NAMALWA (cell line): ENCODE measurements around the gene CGN.

ENCODE experiments used
- DNase-seq: peaks from one replicate; pipeline ENCODE4 v3.0.0-alpha.2; 2015; ENCODE audit warnings: low spot score

CGN gene

DNA sequence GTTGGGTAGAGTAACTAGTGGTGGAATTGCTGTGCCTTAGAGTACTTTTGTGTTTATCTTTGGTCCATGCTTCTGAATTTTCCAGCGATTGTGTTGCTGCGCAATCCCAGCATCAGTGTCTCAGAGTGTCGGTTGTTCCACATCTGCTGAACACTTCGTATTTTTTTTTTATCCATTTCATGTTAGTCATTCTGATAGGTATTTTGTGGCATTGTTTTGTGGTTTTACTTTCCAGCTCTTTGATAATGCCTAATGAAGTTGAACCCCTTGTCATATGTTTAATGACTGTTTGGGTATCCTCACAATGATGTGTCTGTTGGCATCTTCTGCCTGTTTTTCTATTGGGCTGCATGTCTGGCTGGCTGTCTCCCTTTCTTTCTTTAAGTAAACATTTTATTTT is 42.5 kb downstream of the CGN start:
- DNase-seq = no peak

DNA sequence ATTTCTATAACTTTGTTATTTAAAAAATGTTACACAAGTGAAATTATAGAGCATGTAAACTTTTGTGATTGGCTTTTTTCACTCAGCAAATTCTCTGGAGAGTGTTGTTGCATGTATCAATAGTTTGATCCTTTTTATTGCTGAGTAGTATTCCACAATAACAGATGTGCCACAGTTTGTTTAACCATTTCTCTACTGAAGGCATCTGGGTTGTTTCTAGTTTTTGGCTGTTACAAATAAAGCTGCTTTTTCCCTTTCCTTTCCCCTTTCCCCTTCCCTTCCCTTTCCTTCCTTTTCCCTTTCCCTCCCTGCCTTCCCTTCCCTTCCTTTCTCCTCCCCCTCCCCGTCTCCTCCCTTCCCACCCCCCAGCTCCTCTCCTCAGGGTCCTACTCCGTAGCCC is 44.9 kb downstream of the CGN start:
- no peak for DNase-seq

- DNase-seq = no peak
Observed at GRCh38 chr1:151562661-151563060, 51.5 kb downstream of the CGN start.

DNA sequence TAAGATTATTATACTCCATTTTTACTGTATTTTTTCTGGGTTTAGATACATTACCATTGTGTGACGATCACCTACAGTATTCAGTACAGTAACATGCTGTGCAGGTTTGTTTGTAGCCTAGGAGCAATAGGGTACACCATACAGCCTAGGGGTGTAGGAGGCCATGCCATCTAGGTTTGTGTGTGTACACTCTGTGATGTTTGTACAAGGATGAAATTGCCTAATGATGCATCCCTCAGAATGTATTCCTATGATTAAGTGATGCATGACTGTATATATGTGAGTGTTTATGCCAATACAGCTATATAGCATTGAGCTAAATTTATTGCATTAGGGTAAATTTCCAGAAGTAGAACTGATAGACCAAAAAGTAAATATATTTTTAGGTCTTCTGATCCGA is 52.2 kb downstream of the CGN start:
- no peak for DNase-seq

DNA sequence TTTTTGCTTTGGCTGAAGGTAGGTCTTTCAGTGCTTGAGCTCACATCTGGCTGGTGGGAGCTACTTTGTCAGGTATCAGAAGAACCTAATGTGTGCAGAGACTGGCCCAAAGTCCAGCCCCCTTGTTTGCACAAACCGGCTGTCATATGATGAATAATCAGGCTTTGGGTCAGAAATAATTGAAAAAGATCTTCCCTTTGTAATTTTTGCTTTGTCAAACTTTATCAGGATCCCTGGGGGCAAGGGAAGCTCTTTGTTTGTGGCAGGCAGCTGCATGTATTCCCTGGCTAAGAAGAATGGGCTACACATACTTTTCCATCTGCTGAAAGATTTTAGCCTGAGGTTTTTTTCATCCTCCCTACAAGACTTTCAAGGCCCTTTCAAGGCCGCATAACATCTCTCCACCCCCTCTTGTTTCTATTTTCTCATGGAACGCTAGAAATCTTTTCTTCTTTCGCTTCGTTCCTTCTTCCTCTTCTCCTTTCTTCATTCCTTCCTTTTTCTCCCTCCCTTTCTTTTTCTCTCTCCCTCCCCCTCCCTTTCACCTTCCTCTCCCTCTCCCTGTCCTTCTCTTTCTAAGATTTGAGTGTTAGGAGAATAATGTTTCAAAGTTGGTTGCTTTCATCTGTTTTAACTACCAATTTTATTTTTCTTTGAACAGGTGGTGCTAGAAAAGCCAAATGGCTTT is 54.5 kb downstream of the CGN start:
- no peak for DNase-seq

DNA sequence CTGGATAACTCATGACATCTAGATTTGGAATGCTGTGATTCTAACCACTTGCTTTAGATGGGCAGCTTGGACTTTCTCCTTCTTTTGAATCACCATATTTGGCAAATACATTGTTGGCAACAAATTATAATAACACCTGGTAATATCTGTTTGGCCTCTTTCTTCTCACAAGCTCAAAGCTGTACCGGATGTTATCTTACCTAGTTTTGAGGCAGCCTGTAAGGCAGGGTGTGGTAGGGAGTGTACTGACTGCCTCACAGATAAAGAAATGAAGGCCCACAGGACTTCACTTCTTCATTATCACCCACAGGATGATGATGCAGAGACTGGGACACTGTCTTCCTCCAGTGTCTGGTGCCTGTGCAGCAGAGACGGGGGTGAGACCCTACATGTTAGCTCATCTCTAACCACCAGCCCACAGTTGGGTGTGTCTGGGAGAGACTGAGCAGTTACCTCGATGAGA is 57.5 kb downstream of the CGN start:
- DNase-seq = no peak

- no peak for DNase-seq
Observed at GRCh38 chr1:151570819-151571218, 59.6 kb downstream of the CGN start.

DNA sequence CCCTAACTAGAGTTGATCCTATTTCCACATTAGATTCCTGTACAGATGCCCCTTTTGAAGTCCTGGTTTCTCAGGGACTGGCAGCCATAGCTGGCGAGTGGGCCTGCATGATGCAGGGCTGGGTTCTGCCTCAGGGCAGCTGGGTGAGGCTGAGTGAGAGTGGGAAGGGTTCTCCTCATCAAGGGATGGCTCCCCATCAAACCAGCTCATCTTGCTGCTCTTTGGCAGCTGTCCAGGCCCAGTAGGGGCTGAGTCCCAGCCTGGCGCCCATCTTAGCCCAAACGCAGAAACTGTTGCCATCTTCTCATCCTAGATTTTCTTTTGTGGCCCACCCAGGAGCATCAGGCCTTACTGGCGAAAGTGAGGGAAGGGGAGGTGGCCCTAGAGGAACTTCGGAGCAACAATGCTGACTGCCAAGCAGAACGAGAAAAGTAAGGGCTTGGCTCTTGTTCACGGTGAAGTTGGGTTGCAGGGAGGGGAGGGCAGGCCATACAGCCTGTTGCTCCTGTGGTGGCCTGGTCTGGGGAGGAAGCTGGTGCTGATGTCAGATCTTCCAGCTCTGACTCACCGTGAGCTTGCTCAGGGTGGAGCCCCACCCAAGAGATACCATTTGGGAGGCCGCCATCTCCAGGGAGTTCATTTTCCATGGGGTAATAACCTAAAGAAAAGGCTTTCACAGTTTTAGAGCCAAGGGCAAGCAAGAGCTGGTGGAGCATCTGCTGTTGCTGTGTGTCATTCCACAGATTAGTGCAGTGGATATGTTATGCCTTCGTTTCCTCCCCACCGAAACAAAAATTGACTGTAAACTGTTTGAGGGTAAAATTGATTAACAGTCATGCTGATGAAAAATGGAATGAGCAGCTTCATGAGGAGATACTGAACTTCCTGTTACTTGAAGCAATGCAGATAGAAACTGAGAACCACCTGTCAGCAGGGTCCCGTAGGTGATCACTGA is 63.7 kb downstream of the CGN start:
- no peak for DNase-seq

- DNase-seq = no peak
Observed at GRCh38 chr1:151577173-151577572, 66.0 kb downstream of the CGN start.

DNA sequence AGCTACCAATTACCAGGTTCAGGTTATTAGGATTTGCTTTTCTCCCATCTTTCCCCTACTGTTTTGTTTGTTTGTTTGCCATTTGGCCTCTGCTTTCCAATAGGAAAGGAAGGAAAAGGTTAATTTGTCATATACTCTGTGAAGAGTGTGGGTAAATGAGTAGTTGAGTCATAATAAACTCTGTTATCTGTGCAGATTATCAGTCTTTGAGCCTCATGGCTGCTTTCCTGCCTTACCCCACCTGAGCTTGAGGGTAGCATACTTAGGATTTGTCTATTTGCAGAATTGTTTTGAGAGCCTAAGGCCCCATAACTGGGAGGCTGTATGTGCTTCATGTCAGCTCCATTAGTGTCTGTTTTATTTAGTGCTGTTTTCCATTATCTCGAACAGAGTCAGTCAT is 67.8 kb downstream of the CGN start:
- no peak for DNase-seq

DNA sequence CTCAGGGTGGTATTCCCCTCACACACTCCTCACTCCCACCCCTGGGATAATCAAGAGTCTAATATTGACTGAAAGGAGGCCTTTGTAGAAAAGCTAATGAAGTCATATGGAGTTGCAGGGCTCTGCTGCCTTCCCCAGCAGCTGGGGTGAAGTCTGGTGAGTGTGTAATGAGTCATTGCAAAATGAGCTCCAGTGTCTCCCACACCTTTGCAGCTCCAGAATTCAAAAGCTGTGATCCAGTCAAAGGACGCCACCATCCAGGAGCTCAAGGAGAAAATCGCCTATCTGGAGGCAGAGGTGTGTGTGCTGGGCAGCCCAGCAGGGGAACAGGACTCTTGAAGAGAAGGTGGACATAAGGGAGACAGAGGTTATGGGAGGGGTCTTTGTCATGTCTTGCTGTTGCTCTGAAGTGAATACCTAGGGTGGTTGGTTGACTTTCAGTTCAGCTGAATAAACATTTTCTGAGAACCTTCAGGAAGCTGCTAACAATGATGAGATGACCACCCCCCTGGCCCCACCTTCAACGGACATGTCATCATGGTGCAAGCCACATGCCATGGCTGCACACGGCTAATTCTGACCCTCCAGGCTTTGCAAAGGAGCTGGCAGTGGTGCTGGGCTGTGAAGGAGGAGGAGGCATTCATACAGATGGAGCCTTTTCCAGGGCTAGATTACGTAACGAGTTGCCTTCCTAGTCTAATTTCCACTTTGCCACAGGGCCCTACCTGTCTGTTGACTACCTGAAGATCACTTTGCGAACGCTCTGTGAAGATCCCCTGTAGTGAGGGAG is 68.4 kb downstream of the CGN start:
- DNase-seq = no peak

DNA sequence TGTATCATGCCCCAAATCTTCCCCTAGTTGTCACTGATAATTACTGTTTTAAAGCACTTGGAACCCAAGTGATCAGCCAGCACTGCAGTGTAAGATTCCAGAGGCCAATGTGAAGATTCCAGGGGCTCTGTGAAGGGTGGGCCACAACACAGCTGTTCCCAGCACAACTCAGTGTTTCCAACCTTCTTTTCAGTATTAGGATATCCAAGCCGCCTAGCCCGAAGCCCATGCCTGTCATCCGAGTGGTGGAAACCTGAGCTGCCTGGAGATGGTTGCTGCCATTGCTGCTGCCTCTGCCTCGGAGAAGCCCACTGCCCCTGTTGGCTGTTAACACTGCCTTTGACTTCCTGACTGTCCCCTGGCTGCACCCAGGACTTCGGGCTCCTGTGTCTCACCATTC is 70.3 kb downstream of the CGN start:
- DNase-seq = no peak

DNA sequence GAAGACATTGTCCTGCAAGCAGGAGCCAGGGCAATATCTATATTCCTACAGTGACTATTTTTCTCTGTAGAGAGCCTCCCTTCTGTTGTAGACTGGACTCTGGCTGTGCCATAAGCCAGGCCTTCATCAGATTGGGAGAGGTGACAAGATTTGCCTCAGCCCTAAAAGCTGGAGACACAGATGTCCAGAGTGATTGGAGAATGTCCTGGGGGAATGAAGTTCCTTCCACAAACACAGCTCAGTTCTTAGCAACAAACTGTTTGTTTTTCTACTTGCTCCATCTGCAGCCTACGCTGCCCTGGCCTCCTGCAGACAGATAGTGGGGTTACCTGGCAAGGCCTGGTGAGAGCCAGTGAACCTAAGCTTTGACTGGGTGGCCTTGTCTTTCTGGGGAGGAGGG is 70.7 kb downstream of the CGN start:
- no peak for DNase-seq

- no peak for DNase-seq
Observed at GRCh38 chr1:151583796-151584195, 72.6 kb downstream of the CGN start.

DNA sequence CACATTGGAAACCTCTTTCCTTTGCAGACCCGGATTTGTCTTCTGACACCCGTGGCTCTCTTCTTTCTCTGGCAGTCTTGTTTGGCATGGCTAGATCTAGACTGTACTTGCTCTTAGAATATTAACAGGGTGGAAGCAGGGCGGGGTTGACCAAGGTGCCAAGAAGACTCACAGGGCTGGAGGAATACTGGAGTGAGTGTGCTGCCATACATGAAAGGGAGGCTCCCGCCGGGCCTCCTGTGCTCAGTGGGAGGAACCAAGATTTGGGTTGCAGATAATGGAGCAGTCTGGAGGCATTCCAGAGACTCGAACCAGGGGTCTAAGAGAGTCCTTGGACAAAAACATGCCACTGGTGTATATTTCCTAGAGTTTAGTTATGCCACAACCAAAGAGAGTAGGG is 73.1 kb downstream of the CGN start:
- no peak for DNase-seq

GRCh38 chr1:151584780-151585179 is 73.6 kb downstream of the CGN start:
- DNase-seq = no peak

- DNase-seq = peak; percentile 38
Observed at GRCh38 chr1:151585622-151586021, 74.4 kb downstream of the CGN start.
